ENCODE measurements around the gene ZNF518B.

- no peak for TF ChIP-seq CTCF (conservative IDR thresholded peaks at IDR 0.05; ENCODE audit: low read length)
- no peak for TF ChIP-seq EZH2phosphoT487 (IDR thresholded peaks at IDR 0.05; ENCODE audit: borderline replicate concordance)
These were observed 18.3 kb downstream of the ZNF518B start for GRCh38 chr4:10438924-10439323.
